NB4 (cell line): ENCODE results near the gene PLXNA2.

Source experiments
- CTCF ChIP-seq: IDR thresholded peaks from one replicate; pipeline ENCODE4 v1.5.1; 2012; ENCODE audit warnings: low read depth, low read length
- POLR2A ChIP-seq: IDR thresholded peaks from 2 replicates; pipeline ENCODE4 v1.6.1; 2011; ENCODE audit warnings: mild to moderate bottlenecking; ENCODE audit not compliant: insufficient read length; ENCODE audit errors: extremely low read depth

GRCh38 chr1:208156310-208156709 is 87.9 kb downstream of the PLXNA2 start:
- no peak for TF ChIP-seq CTCF
- no peak for TF ChIP-seq POLR2A
